ENCODE measurements around the gene SOCS2.
"Not testable (repeated sequence)": the region's sequence is repeated elsewhere in the genome, so short reads cannot be mapped to it uniquely, and the experiment has no call there.

SOCS2 gene

DNA sequence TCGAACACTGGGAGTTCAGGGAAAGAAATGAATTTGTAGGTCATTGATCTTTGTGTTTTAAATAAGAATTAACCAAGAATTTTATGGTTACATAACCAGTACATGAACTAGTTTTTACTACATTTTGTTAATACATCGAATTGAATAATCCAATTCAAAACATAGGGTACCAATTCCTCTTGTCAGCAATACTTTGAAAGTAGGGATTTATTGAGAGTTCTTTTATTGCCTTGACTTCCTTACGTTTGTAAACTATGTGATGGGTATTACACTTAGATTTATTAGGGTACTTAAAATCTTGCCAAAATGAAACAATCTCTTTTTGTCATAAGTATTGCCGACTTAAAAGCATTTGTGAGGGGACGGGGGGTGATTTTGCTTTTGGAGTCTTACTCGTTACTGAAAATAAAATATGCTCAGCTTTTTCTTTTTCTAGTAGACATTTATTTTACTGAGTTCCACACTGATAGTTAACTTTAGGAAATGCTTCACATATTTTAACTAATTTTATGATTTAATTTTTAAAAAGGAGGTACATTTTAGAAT lies 22.4 kb downstream of the SOCS2 start:
- no peak for DNase-seq

- DNase-seq: no peak
These were observed 22.9 kb downstream of the SOCS2 start for GRCh38 chr12:93595351-93595750.

DNA sequence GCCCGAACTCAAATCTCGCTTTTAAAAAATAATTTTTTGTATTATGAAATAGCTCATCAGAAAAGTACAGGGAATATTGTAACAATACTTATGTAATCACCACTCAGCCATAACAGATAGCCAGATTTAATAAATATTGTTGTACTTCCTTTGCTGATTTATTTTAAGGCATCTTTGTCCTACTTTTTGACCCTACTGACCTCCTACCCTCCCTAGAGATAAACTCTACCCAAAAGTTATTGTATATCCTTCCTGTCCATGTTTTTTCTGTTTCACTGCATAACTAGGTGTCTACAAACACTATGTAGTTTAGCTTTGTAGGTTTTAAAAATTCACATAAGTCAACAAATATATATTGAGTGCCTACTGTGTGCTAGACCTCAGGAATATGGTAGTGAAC lies 25.1 kb downstream of the SOCS2 start:
- DNase-seq: no peak

- no peak for DNase-seq
These were observed 26.7 kb downstream of the SOCS2 start for GRCh38 chr12:93599192-93599591.

GRCh38 chr12:93601591-93601990 lies 29.1 kb downstream of the SOCS2 start:
- no peak for DNase-seq

DNA sequence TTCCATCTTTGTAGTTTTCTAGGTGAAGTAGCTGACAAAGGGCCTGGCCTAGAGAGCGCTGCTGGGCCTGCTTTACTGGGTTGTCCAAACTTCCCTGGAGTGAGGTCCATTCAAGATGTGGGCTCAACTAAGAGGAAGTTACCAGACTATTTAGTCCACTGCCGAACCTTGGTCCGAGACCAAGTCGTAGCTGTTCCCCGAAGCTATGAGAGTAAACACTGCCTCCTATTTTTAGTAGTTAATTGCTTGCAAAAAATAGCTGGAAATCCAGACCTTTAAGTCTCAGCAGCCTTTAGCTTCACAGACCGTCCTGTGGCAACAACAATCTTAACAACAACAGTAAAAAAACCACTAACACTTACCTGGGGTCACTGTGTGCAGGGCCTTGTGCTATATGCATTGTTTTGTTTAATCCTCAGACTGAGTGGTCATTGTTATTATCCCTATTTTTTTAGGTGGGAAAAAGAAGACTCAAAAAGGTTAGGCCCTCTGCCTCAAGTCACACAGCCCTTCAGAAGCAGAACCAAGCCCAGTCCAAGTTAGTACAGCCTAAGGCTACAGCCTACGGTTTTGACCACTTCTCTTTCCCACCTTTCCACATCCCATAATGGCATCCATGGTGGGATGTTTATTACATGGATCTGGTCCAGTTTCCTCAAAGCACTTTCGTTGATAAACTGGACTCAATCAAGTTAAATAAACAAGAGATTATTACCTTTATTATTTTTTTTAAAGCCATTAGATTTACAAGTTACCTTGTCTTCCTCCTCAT lies 30.6 kb downstream of the SOCS2 start:
- DNase-seq: no peak

DNA sequence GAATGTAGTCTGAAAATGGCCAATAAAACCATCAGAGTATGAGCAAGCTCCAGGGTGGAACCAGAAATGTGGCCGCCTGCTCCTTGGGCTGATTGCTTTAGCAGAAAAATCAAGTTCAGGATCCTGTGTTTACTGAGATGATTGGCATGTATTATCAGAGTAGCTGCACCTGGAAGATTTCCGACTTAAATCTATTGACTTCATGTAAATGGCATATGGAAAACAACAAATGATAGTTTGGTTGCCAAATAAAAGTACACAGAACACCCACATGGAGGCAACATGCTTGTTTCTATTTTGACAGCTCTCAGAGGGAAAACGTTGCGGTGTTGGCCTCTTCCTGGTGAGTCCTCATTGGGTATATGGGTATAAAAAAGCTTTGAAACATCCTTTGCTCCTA lies 31.3 kb downstream of the SOCS2 start:
- DNase-seq: no peak

GRCh38 chr12:93608313-93608712 lies 35.8 kb downstream of the SOCS2 start:
- no peak for DNase-seq

GRCh38 chr12:93609281-93610192 lies 37.1 kb downstream of the SOCS2 start:
- DNase-seq: no peak

DNA sequence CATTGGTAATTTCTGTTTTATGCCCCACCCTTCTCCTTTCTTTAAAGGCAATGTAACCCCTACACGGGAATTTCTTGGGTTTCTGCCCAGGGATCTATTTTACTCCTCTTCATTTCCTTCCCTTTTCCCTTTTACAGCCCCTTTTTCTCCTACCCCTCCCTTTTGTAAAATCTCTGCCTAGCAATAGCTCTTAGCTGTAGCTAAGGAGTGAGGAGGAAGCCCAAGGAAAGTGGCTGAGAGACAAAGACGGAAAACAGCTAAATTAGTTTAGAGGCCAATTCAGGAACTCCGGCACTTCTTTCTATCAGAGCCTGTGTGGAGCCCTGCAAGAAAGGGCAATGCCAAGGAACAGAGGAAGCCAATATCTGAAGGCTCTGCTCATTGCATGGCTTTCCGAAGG lies 40.3 kb downstream of the SOCS2 start:
- no peak for DNase-seq

DNA sequence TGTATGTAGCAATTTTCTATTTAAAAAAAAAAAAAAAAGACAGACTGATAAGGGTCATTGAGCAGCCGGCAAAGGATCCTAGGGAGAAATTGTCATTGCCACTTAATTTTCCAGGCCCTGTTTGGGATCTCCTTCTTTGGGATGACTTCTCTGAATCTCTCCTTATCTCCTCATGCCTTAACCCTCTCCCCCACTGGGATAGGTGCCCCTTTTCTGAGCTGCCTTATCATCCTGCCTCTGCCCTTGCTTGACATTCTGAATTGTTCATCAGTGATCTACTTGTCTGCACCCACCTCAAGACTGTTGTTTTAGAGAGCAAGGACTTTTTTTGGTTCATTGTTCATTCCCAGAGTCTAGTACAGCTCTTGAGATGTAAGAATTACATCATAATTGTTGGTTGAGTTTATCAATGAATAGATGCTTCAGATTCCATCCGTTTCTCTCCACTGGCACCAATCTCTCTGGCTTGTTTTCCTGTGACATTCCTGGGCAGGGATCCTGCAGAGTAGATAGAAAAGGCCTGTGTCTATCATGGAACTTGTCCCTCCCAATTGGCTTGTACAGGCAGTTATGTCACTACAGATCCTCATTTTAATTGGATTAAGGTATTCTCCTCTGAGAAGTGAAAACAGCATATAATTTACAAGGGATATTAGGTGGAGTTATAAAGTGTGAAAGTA lies 42.6 kb downstream of the SOCS2 start:
- no peak for DNase-seq

GRCh38 chr12:93616584-93617101 lies 44.2 kb downstream of the SOCS2 start:
- no peak for DNase-seq

- DNase-seq: no peak
These were observed 46.5 kb downstream of the SOCS2 start for GRCh38 chr12:93618891-93619410.

- DNase-seq: no peak
These were observed 49.5 kb downstream of the SOCS2 start for GRCh38 chr12:93621986-93622385.

- no peak for DNase-seq
These were observed 50.0 kb downstream of the SOCS2 start for GRCh38 chr12:93622485-93622884.

- no peak for DNase-seq
These were observed 52.3 kb downstream of the SOCS2 start for GRCh38 chr12:93624595-93625294.

DNA sequence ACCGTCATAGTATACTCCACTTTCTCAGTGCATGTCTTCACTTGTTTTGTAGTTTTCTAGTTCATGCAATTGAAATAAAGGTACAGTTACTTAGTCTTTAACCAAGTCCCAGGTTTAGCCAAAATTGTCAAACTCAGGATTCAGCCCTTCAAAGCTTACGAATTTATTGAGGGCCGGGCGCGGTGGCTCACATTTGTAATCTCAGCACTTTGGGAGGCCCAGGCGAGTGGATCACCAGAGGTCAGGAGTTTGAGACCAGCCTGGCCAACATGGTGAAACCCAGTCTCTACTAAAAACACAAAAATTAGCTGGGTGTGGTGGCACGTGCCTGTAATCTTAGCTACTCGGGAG lies 52.8 kb downstream of the SOCS2 start:
- DNase-seq: not testable (repeated sequence)

DNA sequence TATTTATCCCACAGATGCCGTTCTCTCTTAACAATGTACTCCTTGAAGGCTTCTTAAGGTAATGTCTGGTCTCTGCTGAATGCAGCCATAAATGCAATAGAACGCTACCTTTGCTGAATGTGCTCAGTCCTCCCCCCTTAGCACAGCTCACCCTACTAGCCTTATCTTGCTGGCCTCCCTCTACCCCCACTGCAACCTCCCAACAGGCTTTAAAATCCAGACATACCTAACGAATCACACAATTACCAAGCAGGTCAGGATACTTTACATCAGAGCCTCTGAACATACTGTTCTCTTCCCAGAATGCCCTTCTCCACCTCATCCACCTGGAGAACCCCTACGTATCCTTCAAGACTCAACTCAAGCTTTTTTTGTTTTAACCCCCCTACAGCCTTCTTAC lies 53.7 kb downstream of the SOCS2 start:
- no peak for DNase-seq
